Stimulated activated CD4-positive, alpha-beta T cell treated with anti-CD3 and anti-CD28 coated beads, Interleukin-4, amount 100 ng/mL, for 48 hours (primary cell): ENCODE results near the gene FAM72A.
"Not testable (repeated sequence)": the region's sequence is repeated elsewhere in the genome, so short reads cannot be mapped to it uniquely, and the experiment has no call there.

Experiments
- DNase-seq, 2 donors: peaks; one replicate each; pipeline ENCODE4 v3.0.0-alpha.2; 2020; ENCODE audit warnings: low read depth in 2 of 2

Gene FAM72A

DNA sequence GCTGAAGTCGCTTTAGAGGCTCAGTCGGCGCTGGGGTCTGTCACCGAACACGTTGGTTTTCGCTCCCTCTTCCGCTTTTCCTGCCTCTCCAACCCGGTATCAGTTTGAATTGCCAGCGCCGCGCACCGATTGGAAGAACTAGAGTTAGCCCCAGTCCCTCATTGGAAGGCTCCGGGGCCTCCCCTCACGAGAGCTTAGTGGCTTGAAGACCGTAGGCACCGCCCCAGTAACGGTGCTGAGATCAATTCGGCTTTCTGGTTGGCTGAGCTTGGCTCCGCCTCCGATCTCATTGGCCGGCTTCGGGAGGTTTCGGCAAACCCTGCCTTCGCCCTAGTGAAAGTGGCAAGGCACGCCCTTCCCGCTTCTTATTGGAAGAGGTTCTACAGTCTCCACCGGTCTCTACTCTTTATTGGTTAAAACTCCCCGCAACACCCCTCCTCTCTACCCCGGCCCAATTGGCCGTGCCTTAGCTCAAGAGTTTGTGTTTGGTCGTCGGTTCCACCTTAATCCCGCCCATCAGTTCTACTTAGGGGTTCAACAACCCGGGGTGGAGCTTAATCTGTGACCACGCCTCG lies at the start of gene FAM72A:
Gene FAM72A, minus strand, starts transcription at position 51 of the 575 bp plus-strand sequence. CDS start 814 bp downstream, outside the sequence.
- peak; percentile 83 to 94 for DNase-seq

DNA sequence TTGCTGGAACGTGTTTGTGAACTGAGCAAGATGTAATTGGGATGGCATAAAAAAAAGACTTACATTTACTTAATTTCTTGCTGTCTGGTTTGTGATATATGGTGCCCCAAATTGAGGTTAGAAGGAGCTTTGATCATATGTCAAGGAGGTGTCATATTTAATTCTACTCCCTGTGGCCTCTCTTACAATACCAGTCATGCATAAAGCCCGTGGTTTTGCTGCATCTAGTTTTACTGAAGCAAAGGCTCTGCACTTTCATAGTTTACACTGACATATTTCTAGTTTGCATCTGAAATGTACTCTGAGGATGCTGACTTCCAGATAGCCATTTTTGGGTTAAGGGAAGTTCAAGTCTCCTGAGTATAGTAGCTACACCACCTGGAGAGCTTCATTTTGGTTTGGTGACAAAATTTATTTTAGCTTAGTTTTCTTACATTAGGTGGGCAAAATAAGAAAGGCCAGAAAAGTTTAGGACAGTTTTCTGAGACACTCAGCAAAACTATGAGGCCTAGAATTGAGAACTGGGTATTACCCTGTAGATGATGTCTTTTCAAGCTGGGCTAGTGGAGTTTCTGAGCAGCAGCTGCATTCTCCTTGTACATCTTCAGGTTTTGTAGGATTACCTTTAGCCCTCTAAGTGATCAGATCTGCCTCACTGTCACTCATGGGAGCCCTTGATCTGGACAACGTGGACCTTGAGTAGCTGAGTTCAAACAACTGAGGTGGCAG lies 48.5 kb upstream of the FAM72A start:
- not testable (repeated sequence) for DNase-seq

DNA sequence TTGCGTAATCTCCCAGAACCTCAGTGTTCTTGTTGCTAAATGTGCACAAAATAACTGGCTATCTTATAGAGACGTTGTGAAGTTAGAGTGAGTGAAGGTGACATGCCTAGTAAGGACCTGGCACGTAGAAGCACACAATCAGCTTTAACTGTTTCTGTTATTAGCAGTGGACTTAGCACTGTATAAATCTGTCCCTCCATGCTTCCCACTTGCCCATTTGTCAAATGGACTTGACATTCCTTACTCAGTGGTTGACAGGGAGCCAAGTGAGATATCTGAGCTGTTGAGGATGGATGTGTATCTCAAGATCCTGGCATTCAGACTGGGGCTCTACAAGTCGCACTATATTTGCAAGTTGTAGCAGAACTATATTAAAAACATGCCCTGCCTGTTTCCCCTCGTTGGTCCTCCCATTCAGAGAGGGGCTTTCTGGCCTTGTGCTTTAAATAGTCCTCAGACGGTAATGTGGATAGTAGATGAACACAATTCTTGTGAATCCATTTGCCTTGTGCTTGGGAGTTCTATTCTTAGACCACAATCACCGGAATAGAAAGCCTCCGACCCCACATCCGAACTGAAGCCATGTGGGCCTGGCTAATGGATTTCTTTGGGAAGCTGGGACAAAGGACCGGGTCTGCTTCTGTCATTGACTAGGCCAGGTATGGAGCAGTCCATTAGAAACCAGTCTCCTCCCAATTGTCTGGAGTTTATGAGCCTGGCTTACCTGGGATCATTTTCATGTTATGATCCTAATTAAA lies 43.7 kb upstream of the FAM72A start:
- DNase-seq: not testable (repeated sequence)

DNA sequence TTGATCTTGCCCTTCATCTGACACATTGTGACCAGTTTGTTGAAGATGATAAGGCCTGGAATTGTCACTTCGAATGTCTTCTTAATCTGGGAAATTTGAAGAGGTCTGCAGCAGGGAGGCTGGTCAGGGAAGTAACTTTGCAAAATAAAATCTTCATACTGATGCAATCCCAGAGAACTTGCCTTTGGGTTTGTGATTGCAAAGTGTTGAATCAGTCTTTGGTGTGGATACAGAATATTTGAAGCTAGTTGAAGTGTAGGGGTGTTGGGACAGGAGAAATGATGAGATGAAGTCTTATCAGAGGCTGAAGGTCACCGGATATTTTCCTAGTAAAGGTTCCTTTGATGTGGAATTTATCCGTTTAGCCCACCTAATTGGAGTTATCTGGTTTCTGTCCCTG lies 42.8 kb upstream of the FAM72A start:
- not testable (repeated sequence) for DNase-seq

DNA sequence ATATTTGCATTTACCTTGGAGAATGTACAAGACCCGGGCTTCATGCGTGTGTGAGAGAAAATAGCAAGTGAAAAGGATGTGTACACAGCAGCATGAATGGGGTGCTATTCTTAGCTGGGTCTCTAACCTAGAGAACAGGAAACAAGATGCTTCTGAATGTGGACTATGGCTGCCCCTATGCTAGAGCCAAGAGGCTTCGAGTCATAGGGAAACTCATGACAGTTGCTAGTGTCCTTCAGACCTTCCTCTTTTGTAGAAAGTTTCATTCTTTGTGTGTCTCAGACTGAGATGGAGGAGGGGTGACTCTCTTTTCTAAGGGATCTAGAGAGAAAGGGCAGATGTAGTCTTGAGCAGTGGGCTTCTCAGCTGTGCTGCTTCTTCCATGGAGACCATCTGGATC lies 40.7 kb upstream of the FAM72A start:
- not testable (repeated sequence) for DNase-seq

DNA sequence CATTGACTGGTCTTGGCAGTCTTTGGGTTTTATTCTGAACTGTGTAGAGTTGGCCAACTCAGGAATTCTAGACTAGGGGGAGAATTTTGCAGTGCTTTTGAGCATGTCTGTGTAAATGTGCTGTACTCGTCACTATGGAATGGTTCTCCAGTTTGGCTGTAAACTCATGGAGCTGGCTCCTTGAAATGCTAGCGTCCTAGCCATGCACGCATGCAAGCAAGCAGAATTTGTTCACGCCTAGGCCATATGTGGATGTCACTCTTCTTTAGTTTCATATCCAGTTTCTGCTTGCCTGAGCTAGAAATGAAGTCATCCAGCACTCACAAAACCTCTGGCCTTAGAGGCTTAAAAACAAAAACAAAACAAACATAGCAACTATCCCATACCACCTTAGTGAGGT lies 37.6 kb upstream of the FAM72A start:
- not testable (repeated sequence) for DNase-seq

DNA sequence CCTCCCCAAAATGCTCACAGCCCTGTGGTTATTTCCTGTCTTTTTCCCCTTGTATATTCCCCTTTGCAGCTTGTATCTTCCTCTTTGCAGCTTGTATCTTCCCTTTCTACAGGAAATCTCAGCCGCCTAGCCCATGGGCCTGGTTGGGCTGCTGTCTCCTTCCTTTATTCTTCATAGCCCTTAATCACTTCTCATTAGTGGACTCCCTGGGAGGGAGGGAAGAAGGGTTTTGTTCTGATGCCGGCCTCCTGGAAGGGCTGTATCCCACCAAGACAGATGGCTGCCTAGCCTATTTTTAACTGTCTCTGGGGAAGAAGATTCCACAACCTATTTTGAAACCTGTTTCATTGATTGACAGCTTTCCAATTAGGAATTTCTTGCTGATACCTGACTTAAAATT lies 32.6 kb upstream of the FAM72A start:
- not testable (repeated sequence) for DNase-seq

DNA sequence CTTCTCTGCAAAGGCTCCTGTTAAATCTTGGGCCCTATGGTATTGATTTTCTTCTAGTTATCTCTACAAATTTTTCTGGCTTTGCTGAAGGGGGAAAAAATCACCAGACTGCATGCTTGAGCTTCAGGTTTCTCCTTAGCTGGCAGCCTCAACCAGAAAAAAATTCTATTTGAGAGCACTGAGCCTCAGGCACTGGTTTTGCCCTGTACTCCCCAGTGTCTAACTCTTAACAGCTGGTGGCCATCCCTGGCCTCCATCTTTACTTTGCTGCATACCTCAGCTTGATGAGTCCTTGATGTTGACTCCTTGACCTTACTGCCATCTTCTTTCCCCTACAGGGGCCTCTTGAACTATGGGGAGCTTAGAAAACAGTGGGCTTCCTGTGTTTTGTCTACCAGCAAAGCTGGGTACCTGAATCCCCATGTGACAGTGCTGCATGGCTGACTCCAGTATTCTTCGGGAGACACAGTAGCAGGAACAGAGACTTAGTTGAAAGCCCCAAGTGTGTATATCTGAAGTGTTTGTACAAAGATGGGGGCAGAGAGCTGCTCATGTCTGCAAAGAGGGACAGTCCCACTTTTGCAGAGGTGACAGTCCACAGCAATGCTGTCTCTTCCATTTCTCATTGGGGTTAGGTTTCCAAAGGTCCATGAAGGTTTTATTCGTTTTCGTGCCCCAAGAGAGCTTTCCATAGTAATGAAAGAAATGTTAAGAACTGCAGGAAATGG lies 31.7 kb upstream of the FAM72A start:
- DNase-seq: not testable (repeated sequence)

DNA sequence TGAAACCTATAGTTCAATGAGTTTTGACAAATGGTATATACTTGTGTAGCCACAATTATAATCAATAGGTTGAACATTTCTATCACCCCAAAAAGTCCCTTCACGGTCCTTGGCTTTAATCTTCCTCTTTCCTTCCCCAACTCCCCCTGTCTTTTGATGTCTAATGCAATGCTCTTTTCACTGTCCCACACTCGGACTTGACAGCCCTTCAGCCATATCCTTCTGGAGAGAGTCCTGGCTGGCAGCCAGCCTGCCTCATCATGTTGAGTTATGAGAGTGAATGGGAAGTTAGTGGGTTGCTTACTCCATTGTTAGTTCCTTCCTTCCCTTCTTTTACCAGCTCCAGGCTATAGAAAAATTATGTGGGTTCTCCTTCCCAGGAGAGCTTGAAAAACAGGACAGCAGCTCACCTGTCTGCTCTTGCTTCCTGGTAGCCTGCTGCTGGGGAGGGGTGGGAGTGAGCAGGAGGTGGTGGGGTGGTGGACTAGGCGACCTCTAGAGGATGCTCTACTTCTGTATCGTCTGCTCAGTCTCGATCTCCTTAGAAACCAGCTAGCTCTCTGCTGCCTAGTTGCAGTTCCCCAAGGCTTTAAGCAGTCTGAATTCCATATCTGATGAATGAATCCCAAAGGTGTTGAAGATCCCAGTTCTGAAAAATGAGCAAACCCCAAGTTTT lies 30.5 kb upstream of the FAM72A start:
- DNase-seq: not testable (repeated sequence)

DNA sequence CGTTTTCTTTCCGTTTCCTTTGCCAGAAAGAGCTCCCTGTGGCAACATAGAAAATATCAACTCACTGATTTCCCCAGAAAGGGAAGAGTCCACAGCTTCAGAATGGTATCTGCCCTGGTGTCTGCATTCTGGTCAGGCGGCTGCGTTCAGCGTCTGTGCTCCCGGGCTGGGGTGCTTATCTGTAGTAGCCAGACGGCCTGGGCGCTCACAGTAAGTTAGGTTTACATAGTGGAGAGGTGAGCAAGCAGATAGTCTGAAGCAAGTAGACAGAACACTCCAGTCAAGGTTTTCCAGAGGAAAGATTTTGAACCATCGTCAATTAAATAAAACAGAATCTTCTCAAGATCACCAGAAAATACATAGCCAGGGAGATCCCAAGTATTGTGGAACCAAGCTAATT lies 29.4 kb upstream of the FAM72A start:
- DNase-seq: not testable (repeated sequence)

DNA sequence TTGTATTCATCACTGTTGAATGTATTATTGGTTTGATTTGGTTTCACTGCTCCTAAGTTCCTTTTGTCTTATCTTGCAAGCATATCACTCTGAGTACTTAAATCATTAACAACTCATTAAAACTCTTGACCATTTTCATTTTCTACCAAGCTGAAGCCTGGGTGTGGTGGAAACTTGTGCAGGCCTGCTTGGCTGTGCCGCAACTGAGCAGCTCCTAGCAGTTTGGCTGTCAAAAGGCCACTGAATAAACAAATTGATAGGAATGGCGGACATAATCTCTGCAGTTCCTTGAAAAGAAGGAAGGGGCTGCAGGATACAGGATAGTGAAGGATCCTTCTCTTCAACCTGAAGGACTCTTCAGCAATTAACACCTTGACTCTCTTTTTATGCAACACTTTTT lies 26.6 kb upstream of the FAM72A start:
- not testable (repeated sequence) for DNase-seq

DNA sequence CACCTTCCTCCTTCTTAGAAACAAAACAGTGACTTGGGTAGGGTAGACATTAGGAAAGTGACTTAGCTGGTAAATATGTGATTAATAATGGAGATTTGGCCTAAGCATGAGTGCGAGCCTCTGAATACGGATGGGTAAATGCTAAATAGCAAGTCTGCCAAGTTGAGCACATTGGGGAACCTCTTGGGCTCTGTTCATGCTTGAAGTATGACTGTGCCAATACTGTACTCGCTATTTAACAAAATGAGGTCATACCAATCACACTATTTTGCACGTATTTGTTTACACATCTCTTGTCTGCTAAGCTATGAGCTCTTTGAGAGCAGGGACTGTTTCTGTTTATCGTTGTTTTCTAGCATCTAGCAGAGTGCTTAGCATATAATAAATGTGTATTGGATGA lies 24.2 kb upstream of the FAM72A start:
- not testable (repeated sequence) for DNase-seq

DNA sequence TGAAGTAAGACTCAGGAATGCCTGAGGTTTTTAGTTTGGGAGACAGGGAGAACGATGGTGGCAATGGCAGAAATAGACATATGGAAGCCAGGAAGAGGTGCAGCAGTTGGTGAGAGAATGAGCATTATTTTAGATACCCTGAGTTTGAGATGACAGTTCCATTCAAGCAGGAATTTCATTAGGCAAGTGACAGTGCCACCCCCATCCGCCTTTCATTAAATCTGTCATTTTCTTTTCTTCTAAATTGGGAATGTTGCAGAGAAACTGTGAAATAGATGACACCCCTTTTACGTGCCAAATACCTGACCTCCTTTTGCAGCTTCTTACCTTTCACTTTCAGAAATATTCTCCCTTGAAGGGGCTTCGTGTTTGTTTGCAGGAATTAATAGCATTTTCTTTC lies 22.7 kb upstream of the FAM72A start:
- DNase-seq: not testable (repeated sequence)

DNA sequence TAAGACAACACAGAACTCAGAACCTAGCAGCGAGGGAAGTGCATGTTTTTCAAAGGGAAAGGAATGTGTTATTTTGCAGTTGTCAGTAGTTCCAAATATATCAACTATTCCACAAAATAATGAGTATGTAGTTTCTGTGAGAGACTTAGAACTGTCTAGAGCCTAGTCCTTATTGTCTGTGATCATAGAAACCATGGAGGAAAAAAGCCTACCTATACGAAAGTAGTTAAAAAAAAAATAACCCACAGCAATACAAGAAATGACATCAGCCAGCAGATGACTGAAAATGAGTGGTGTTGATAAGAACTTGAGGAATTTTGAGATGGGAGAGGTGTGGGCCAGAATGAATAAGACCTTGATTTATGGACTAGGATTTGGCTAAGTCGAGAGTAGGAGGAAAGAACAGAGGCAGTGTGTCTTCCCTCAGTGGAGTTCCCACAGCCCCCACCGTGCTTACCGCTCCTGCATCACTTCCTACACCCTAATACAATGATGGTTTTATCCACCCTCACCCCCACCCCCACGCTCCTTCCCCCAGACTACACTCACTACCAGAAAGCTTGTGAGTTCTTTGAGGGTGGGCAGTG lies 21.6 kb upstream of the FAM72A start:
- not testable (repeated sequence) for DNase-seq

DNA sequence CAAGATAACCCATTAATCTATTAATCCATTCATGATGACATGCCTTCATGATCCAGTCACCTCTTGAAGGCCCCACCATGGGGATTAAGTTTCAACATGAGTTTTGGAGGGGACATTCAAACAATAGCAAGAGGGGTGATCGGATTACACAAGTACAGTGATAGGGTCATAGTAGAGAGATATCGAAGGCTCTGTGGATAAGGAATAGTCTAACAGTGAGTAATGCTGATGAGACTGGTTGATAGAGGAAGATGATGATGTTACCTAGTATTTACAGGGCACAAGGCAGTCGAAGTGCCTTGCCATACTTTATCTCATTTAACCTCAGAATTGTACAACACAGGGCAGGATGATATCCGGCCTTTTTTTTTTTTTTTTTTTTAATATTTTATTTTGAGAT lies 18.9 kb upstream of the FAM72A start:
- not testable (repeated sequence) for DNase-seq

DNA sequence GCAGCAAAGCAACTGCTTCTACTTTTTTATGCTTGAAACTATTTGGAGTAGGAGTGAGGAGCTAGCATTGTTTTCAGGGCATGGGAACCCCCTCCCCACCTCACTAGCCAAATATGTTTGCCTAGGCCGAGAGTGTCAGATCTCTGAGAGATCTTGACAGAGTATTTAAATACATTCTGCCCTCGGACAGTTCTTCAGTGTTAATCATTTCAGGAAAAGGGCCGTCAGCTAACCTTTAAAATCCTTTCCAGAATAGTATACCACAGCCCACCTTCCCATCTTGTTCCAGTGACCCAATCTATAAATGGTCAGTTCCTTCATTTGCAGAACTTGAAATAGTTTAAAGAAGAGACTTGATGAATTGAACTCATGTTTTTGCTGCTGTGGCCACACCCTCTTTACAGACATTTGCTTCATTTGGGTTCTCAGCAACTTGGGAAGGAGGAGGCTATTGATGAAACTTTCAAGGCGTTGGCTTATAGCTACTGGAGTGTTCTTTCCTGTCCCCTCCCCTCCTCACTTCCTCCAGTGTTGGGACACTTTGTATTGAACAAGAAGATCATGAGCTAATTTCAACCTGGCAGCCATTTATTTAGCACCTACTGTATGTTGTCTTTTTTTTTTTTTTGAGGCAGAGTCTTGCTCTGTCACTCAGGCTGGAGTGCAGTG lies 17.8 kb upstream of the FAM72A start:
- not testable (repeated sequence) for DNase-seq

DNA sequence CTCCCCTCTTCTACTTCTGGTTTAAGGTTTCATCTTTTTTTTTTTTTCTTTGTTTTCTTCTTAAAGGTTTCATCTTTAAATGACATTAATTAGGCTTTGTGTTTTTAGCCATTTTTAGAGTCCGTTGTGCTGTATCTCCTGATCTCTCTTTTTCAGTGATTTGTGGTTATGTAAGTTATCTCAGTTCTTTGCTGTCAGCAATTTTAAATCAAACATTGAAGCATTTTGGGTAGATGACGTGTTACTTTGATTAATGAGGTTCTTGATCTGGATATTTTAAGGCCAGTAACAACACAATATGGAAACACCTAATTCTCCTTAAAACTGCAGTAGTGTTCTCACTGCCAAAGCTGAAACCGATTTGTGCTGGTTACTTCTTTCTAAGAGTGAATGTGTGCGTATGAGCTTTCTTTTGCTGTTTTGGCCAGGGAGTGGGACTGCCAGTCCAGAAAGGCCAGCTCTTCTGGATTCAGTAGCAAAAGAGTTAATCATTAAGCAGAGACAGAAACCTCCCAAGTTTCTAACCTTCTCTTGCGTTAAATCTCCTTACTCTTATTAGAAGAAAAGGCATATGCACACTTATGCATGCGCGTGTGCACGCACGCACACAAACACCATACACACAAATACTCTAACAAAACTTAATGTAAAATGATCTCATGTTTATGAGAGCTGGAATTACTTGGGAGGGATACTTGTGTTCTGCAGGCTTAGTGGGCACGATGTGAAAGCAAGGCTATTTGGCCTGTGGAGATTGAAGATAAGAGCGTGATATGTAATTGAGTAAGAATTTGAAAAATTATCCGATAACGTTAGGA lies 17.1 kb upstream of the FAM72A start:
- DNase-seq: not testable (repeated sequence)

DNA sequence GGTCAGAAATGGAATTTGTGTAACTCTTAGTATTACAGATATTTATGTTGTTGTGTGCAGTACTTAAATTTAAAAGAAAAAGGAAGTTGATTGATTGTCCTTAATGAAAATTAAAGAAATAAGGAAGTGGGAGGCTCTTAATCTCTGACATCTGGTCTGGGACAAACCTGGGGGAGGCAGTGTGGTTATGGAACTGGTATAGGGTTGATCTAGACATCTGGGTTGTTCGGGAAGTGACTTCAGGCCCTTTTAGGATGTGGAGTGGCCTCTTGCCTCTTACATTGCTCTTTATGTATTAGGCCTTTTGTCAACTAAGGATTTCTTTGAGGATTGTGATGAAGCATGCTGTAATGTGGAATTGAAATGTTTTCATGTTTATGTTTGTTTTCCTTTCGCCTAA lies 16.1 kb upstream of the FAM72A start:
- DNase-seq: not testable (repeated sequence)

DNA sequence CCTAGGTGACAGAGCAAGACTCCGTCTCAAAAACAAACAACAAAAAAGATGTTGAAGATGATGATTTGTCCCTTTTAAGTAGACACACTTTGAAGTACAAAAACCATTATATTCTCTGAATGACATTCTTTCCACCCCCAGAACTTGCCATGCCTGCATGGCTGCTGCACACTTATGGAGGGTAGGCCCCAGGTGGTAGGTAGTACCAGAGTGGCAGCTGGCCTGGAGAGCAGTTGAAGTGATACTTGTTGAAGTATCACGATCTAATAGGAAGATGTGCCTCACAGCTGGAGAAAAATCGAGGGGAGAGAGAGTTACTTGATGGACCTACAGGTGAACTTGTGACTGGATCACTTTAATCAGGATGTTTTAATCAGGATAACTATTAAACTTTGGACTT lies 15.6 kb upstream of the FAM72A start:
- not testable (repeated sequence) for DNase-seq
